CD8-positive, alpha-beta memory T cell (primary cell): ENCODE results near the gene SDCBP2. TPM values are rescaled to one million over a fixed set of nuclear protein-coding genes. Genes with fewer than 3 reads are reported as not detected.
A peak's percentile ranks its signal among the peaks of the same experiment; 100 is the strongest.

ENCODE experiments used
- CTCF ChIA-PET: fragments of 350-600 bp; sonication (Branson Sonifier 250); formaldehyde crosslinking; loops from one replicate; lab custom pipeline; 2021; ENCODE audit warnings: antibody characterized with exemption; lab: Charles Lee
- POLR2A ChIA-PET: fragments of 350-600 bp; sonication (Branson Sonifier 250); formaldehyde crosslinking; loops from one replicate; lab custom pipeline; 2021; ENCODE audit warnings: antibody characterized with exemption; lab: Charles Lee
- DNase-seq, 5 donors: peaks; one replicate each; pipeline versions ENCODE4 v3.0.0 to v3.0.0-alpha.2; 2020 to 2022; ENCODE audit warnings: mixed read lengths in 1 of 5
- H3K27ac ChIP-seq: one replicate; pipeline ENCODE4 v1.7.0; 2013; ENCODE audit warnings: low read depth, mild to moderate bottlenecking, low read length, moderate library complexity
- H3K27me3 ChIP-seq: 2 replicates; pipeline ENCODE4 v1.7.0; 2013; ENCODE audit warnings: low read length, mild to moderate bottlenecking; ENCODE audit not compliant: insufficient read depth, poor library complexity, severe bottlenecking
- H3K36me3 ChIP-seq: 2 replicates; pipeline ENCODE4 v1.7.0; 2013; ENCODE audit warnings: mild to moderate bottlenecking, low read length, moderate library complexity; ENCODE audit not compliant: insufficient read depth
- H3K4me1 ChIP-seq: 2 replicates; pipeline ENCODE4 v1.7.0; 2013; ENCODE audit warnings: mild to moderate bottlenecking, low read length, moderate library complexity; ENCODE audit not compliant: insufficient read depth
- H3K4me3 ChIP-seq: 2 replicates; pipeline ENCODE4 v1.7.0; 2013; ENCODE audit warnings: mild to moderate bottlenecking, low read length
- H3K9me3 ChIP-seq: 2 replicates; pipeline ENCODE4 v1.7.0; 2013; ENCODE audit warnings: mild to moderate bottlenecking, low read length
- H3K27ac Mint-ChIP-seq, 8 donors: one replicate each; pipeline ENCODE4 v1.8.0; 2020 to 2021; ENCODE audit warnings: mixed read lengths in 8 of 8, mild to moderate bottlenecking in 6 of 8, inconsistent platforms in 3 of 8, moderate library complexity in 3 of 8
- H3K27me3 Mint-ChIP-seq, 2 donors: one replicate each; pipeline ENCODE4 v1.8.0; 2020 to 2021; ENCODE audit warnings: mixed read lengths in 2 of 2, mild to moderate bottlenecking in 1 of 2, moderate library complexity in 1 of 2
- H3K36me3 Mint-ChIP-seq, 3 donors: one replicate each; pipeline ENCODE4 v1.8.0; 2020 to 2021; ENCODE audit warnings: mixed read lengths in 3 of 3, inconsistent platforms in 1 of 3, mild to moderate bottlenecking in 1 of 3
- H3K4me1 Mint-ChIP-seq, 3 donors: one replicate each; pipeline ENCODE4 v1.8.0; 2020 to 2021; ENCODE audit warnings: mixed read lengths in 3 of 3, inconsistent platforms in 1 of 3, mild to moderate bottlenecking in 1 of 3
- H3K4me3 Mint-ChIP-seq, 7 donors: one replicate each; pipeline ENCODE4 v1.8.0; 2020 to 2021; ENCODE audit warnings: mixed read lengths in 7 of 7, mild to moderate bottlenecking in 6 of 7, moderate library complexity in 4 of 7, inconsistent platforms in 2 of 7
- H3K9me3 Mint-ChIP-seq, 5 donors: one replicate each; pipeline ENCODE4 v1.8.0; 2020 to 2022; ENCODE audit warnings: mixed read lengths in 5 of 5, mild to moderate bottlenecking in 3 of 5, moderate library complexity in 2 of 5, inconsistent platforms in 1 of 5
- polyA plus RNA-seq: library from polyadenylated mRNA; unstranded; fragments of 300-500 nt; fragmentation: Illumina TruSeq; gene quantifications from one replicate; pipeline ENCODE4 v1.2.3, GENCODE V29; 2021
- total RNA-seq, 2 experiments: library from RNA; stranded (reverse); gene quantifications; one replicate each; pipeline ENCODE4 v1.2.3, GENCODE V29; 2021

SDCBP2 gene
- total and polyA plus RNA-seq, 3 experiments from 2014 or later, result 2.2 to 4.7 (median 3.7) TPM

- no peaks in the 10 kb centered on the region for H3K9me3 Mint-ChIP-seq
- peak overlapping the region; percentile 99 for H3K27ac ChIP-seq
- H3K4me3 Mint-ChIP-seq, result no peak overlapping the region
- peaks cover 0 to 22% (median 0%) of the 10 kb centered on the region in 3 donors for H3K36me3 Mint-ChIP-seq
- H3K4me1 Mint-ChIP-seq, result peaks cover 16 to 30% (median 24%) of the 10 kb centered on the region in 3 donors
- no peaks in the 10 kb centered on the region for H3K9me3 ChIP-seq
- DNase-seq, result no peak
- no peak overlapping the region for H3K27ac Mint-ChIP-seq
- no peaks in the 10 kb centered on the region for H3K27me3 Mint-ChIP-seq
- POLR2A ChIA-PET, result interaction anchor here (1.4 kb wide), 1 partner anchor 65 kb away, joined by 14 read pairs; no protein-coding TSS in a partner anchor
- H3K27me3 ChIP-seq, result no peaks in the 10 kb centered on the region
- H3K36me3 ChIP-seq, result no peaks in the 10 kb centered on the region
- H3K4me3 ChIP-seq, result peak overlapping the region; percentile 99
- H3K4me1 ChIP-seq, result peaks cover 41% of the 10 kb centered on the region
- CTCF ChIA-PET, result interaction anchor here (1.0 to 3.3 kb wide), 2 partner anchors 62 to 110 kb away, joined by 3 to 11 read pairs; no protein-coding TSS in a partner anchor
These were observed 2.7 kb downstream of the SDCBP2 start for GRCh38 chr20:1326031-1326930.

DNA sequence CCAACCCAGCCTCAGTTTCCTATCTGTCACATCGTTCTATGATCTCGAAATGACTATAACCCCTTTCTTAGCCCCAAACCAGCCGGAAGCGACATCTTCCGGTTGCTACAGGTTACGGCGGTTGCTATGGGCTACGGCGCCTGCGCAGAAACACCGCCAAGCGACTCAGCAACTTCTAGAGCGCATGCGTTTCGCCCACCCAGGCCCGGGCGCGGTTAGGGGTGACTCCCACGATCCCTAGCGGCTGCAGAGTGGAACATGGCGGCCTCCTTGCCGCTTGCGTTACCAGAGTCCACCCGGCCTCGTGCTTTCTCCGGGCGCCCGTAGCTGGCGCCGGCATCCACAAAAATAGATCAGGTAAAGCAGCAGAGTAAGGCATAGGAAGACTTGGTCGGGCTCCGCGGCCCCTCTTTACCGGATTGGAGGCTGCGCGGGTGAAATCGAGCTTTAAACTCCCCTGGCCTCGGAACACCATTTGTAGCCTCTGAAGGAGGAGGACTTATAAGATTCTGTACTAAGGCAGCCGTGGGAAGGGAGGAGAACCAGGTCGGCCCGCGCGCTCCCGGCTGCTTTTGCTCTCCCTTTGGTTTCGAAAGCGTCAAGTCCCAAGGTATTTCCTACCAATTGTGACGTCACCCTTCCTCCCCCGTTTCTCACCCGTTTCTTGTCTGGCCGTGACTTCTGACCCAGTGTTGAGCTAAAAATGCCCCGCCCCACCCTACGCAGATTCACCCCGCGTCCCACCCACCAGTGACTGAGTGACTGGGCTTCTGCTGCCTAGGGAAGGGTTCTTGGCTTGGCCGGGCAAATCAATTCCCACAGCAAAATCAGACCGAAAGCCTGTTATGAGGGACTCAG, 3.5 kb downstream of the SDCBP2 start:
- POLR2A ChIA-PET, result interaction anchor here (0.7 to 1.4 kb wide), 3 partner anchors 59 to 68 kb away, joined by 3 to 14 read pairs (median 3); partner anchors contain the start of genes FKBP1A and SNPH
- DNase-seq, result peak; percentile 98 to 100 (median 98)
- CTCF ChIA-PET, result interaction anchor here (1.0 to 3.3 kb wide), 2 partner anchors 63 to 111 kb away, joined by 3 to 11 read pairs; no protein-coding TSS in a partner anchor
- peaks cover 14 to 26% (median 15%) of the 10 kb centered on the region in 3 donors for H3K4me1 Mint-ChIP-seq
- H3K27ac Mint-ChIP-seq, result no peak overlapping the region
- Histone ChIP-seq H3K4me3 (peak overlapping the region; percentile 99), H3K27me3 (no peaks in the 10 kb centered on the region), H3K36me3 (no peaks in the 10 kb centered on the region), H3K9me3 (no peaks in the 10 kb centered on the region), H3K4me1 (peaks cover 36% of the 10 kb centered on the region), H3K27ac (peak overlapping the region; percentile 99)
- H3K27me3 Mint-ChIP-seq, result no peaks in the 10 kb centered on the region
- no peaks in the 10 kb centered on the region for H3K9me3 Mint-ChIP-seq
- H3K4me3 Mint-ChIP-seq, result no peak overlapping the region
- peaks cover 0 to 16% (median 0%) of the 10 kb centered on the region in 3 donors for H3K36me3 Mint-ChIP-seq

GRCh38 chr20:1324598-1325172, 4.3 kb downstream of the SDCBP2 start:
- H3K36me3 Mint-ChIP-seq, result peaks cover 0 to 11% (median 0%) of the 10 kb centered on the region in 3 donors
- peak in 2 of 5 donors; percentile 23 to 65 for DNase-seq
- peaks cover 7 to 20% (median 8%) of the 10 kb centered on the region in 3 donors for H3K4me1 Mint-ChIP-seq
- no peak overlapping the region for H3K27ac Mint-ChIP-seq
- H3K27me3 ChIP-seq, result no peaks in the 10 kb centered on the region
- no peak overlapping the region for H3K4me3 Mint-ChIP-seq
- H3K36me3 ChIP-seq, result no peaks in the 10 kb centered on the region
- H3K9me3 ChIP-seq, result no peaks in the 10 kb centered on the region
- peaks cover 29% of the 10 kb centered on the region for H3K4me1 ChIP-seq
- no peaks in the 10 kb centered on the region for H3K9me3 Mint-ChIP-seq
- H3K27ac ChIP-seq, result peak overlapping the region; percentile 99
- CTCF ChIA-PET, result interaction anchor here (1.4 to 3.3 kb wide), 2 partner anchors 26 to 112 kb away, joined by 3 to 11 read pairs; no protein-coding TSS in a partner anchor
- H3K4me3 ChIP-seq, result peak overlapping the region; percentile 99
- POLR2A ChIA-PET, result interaction anchor here (0.7 to 1.4 kb wide), 3 partner anchors 58 to 69 kb away, joined by 3 to 14 read pairs (median 3); partner anchors contain the start of genes FKBP1A and SNPH
- no peaks in the 10 kb centered on the region for H3K27me3 Mint-ChIP-seq

- H3K9me3 ChIP-seq, result no peaks in the 10 kb centered on the region
- peaks cover 0 to 8% (median 0%) of the 10 kb centered on the region in 3 donors for H3K36me3 Mint-ChIP-seq
- H3K4me3 ChIP-seq, result no peak overlapping the region
- peak overlapping the region in 1 of 8 donors; percentile 53 for H3K27ac Mint-ChIP-seq
- no peak for DNase-seq
- H3K4me3 Mint-ChIP-seq, result peak overlapping the region in 3 of 7 donors; percentile 15 to 48 (median 32)
- peaks cover 26% of the 10 kb centered on the region for H3K4me1 ChIP-seq
- POLR2A ChIA-PET, result interaction anchor here (1.2 kb wide), 1 partner anchor 69 kb away, joined by 3 read pairs; the partner anchor contains the start of gene FKBP1A
- H3K27ac ChIP-seq, result peak overlapping the region; percentile 99
- CTCF ChIA-PET, result interaction anchor here (1.4 to 3.3 kb wide), 2 partner anchors 26 to 112 kb away, joined by 3 to 11 read pairs; no protein-coding TSS in a partner anchor
- H3K27me3 ChIP-seq, result no peaks in the 10 kb centered on the region
- no peaks in the 10 kb centered on the region for H3K36me3 ChIP-seq
- H3K9me3 Mint-ChIP-seq, result no peaks in the 10 kb centered on the region
- H3K27me3 Mint-ChIP-seq, result no peaks in the 10 kb centered on the region
- peaks cover under 1 to 14% (median under 1%) of the 10 kb centered on the region in 3 donors for H3K4me1 Mint-ChIP-seq
These were observed 4.9 kb downstream of the SDCBP2 start for GRCh38 chr20:1323830-1324597.

- DNase-seq, result no peak
- Mint-ChIP-seq H3K4me3 (peak overlapping the region in 1 of 7 donors; percentile 33), H3K27me3 (no peaks in the 10 kb centered on the region), H3K4me1 (peaks cover 0 to 14% (median 0%) of the 10 kb centered on the region in 3 donors), H3K9me3 (no peaks in the 10 kb centered on the region), H3K36me3 (peaks cover 0 to 6% (median 0%) of the 10 kb centered on the region in 3 donors), H3K27ac (peak overlapping the region in 6 of 8 donors; percentile 51 to 84 (median 72))
- Histone ChIP-seq H3K27me3 (no peaks in the 10 kb centered on the region), H3K27ac (no peak overlapping the region), H3K4me1 (peaks cover 26% of the 10 kb centered on the region), H3K4me3 (no peak overlapping the region), H3K36me3 (no peaks in the 10 kb centered on the region), H3K9me3 (no peaks in the 10 kb centered on the region)
- ChIA-PET CTCF (interaction anchor here (1.4 to 3.3 kb wide), 3 partner anchors 11 to 113 kb away, joined by 3 to 11 read pairs (median 6); no protein-coding TSS in a partner anchor), POLR2A (no interaction called here)
These were observed 5.7 kb downstream of the SDCBP2 start for GRCh38 chr20:1323256-1323655.

DNA sequence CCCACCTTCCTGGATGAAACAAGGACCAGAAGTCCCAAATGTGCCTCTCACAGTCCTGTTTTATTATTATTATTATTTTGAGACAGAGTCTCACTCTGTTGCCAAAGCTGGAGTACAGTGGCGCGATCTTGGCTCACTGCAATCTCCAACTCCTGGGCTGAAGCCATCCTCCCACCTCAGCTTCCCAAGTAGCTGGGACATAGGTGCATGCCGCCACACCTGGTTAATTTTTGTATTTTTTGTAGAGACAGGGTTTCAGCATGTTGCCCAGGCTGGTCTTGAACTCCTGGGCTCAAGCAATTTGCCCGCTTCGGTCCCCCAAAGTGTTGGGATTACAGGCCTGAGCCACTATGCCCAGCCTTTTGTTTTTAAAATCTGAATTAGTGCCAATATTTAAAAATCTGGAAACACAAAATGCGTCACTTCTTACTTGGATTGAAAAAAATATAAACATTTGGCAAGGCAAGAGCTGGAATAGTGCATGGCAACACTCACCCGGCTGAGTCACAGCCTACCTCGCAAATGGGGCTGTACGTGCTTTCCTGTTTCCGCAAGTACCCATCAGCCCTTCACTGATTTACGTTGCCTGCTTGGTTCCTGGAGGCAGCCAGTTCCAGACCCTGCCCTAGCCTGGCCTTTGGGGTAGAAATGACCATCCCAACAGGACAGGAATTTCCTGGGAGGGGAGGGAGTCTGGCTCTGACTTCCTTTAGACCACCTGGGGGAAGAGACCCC, 6.3 kb downstream of the SDCBP2 start:
- Mint-ChIP-seq H3K9me3 (no peaks in the 10 kb centered on the region), H3K36me3 (peaks cover 0 to 2% (median 0%) of the 10 kb centered on the region in 3 donors), H3K27ac (peak overlapping the region in 7 of 8 donors; percentile 51 to 84 (median 74)), H3K4me3 (peak overlapping the region in 1 of 7 donors; percentile 33), H3K27me3 (no peaks in the 10 kb centered on the region), H3K4me1 (peaks cover 0 to 10% (median 2%) of the 10 kb centered on the region in 3 donors)
- no peak for DNase-seq
- Histone ChIP-seq H3K27me3 (no peaks in the 10 kb centered on the region), H3K4me3 (no peak overlapping the region), H3K9me3 (no peaks in the 10 kb centered on the region), H3K4me1 (peaks cover 26% of the 10 kb centered on the region), H3K27ac (no peak overlapping the region), H3K36me3 (no peaks in the 10 kb centered on the region)
- ChIA-PET CTCF (interaction anchor here (2.2 kb wide), 1 partner anchor 10 kb away, joined by 6 read pairs; no protein-coding TSS in a partner anchor), POLR2A (no interaction called here)
